GM12878 (cell line): ENCODE results near the gene ROR2. TPM values are rescaled to one million over a fixed set of nuclear protein-coding genes. Genes with fewer than 3 reads are reported as not detected.

ENCODE experiments used
- ATAC-seq: fragments of 200-7000 bp; cut with Tn5 transposase; 3 replicates; pipeline ENCODE4 v1.9.1; 2020; ENCODE audit warnings: mild to moderate bottlenecking, moderate library complexity
- BruUV-seq: library from RNA; stranded (reverse); fragments of 400-500 nt; replicated peaks from 2 replicates; lab custom pipeline; 2021; lab: Mats Ljungman, UMichigan
- CTCF ChIA-PET: fragments of 300-600 bp; sonication (Branson Sonifier 250); formaldehyde crosslinking; extraction: SDS; loops from one replicate; lab custom pipeline; 2021; ENCODE audit warnings: inconsistent platforms; lab: Yijun Ruan, JAX
- POLR2A ChIA-PET: fragments of 350-600 bp; formaldehyde crosslinking; extraction: SDS; loops from one replicate; lab custom pipeline; 2021; ENCODE audit warnings: inconsistent platforms; lab: Charles Lee
- RAD21 ChIA-PET: fragments of 300-600 bp; sonication (Branson Sonifier 250); formaldehyde crosslinking; loops from one replicate; lab custom pipeline; 2023; ENCODE audit warnings: antibody characterized with exemption; ENCODE audit not compliant: unreplicated experiment; lab: Charles Lee
- SMC1A ChIA-PET: fragments of 300-600 bp; sonication (Branson Sonifier 250); formaldehyde crosslinking; loops from one replicate; lab custom pipeline; 2023; ENCODE audit not compliant: unreplicated experiment, uncharacterized antibody; lab: Charles Lee
- DNase-seq: peaks from one replicate; pipeline ENCODE4 v3.0.0-alpha.2; 2011; ENCODE audit warnings: low read depth, low spot score
- FAIRE-seq: peaks from 3 replicates; lab custom pipeline; 2011; peaks lifted over from hg19 to GRCh38; lab: Jason Lieb, UNC
- H2AFZ ChIP-seq: 2 replicates; pipeline ENCODE4 v1.6.0; 2011; ENCODE audit warnings: low read depth, low read length, control low read depth; ENCODE audit not compliant: control insufficient read depth
- H3K27ac ChIP-seq: 2 replicates; pipeline ENCODE4 v1.5.1; 2011; ENCODE audit warnings: control low read depth; ENCODE audit not compliant: control insufficient read depth, insufficient read depth
- H3K27me3 ChIP-seq, 2 experiments: replicated peaks in 1 of 2; 2 replicates each; pipeline versions ENCODE4 v1.6.0 to v1.6.1; 2011; ENCODE audit warnings: low read length in 1 of 2; ENCODE audit not compliant: control insufficient read depth in 2 of 2, insufficient read depth in 2 of 2
- H3K36me3 ChIP-seq, 2 experiments: 2 replicates each; pipeline ENCODE4 v1.5.1; 2011; ENCODE audit warnings: low read length in 1 of 2; ENCODE audit not compliant: control insufficient read depth in 2 of 2, insufficient read depth in 2 of 2
- H3K4me1 ChIP-seq: 2 replicates; pipeline ENCODE4 v1.6.1; 2011; ENCODE audit warnings: mild to moderate bottlenecking, low read length, moderate library complexity, mixed read lengths; ENCODE audit not compliant: control insufficient read depth, insufficient read depth
- H3K4me2 ChIP-seq: 2 replicates; pipeline ENCODE4 v1.6.0; 2011; ENCODE audit warnings: control low read depth; ENCODE audit not compliant: control insufficient read depth, insufficient read depth
- H3K4me3 ChIP-seq: fragments of 200-600 bp; sonication (generic); 2 replicates; pipeline ENCODE4 v1.5.1; 2016
- H3K79me2 ChIP-seq: 2 replicates; pipeline ENCODE4 v1.6.0; 2011; ENCODE audit warnings: low read length; ENCODE audit not compliant: control insufficient read depth, insufficient read depth
- H3K9ac ChIP-seq: 2 replicates; pipeline ENCODE4 v1.8.0; 2011; ENCODE audit warnings: low read length, control low read depth, mixed read lengths; ENCODE audit not compliant: control insufficient read depth, insufficient read depth
- H3K9me3 ChIP-seq: replicated peaks from 3 replicates; pipeline ENCODE4 v1.5.1; 2011; ENCODE audit warnings: mild to moderate bottlenecking, low read length; ENCODE audit not compliant: control insufficient read depth, insufficient read depth
- H4K20me1 ChIP-seq: 2 replicates; pipeline ENCODE4 v1.6.0; 2011; ENCODE audit not compliant: control insufficient read depth, insufficient read depth
- CHD2 ChIP-seq: IDR thresholded peaks from 2 replicates; pipeline ENCODE4 v1.6.1; 2011; ENCODE audit warnings: low read depth, low read length, improper control_type of control experiment, borderline replicate concordance
- CREM ChIP-seq: IDR thresholded peaks from 2 replicates; pipeline ENCODE4 v1.6.1; 2014; ENCODE audit warnings: antibody characterized with exemption, low read depth
- EED ChIP-seq: sonication (generic); IDR thresholded peaks from 2 replicates; pipeline ENCODE4 v1.6.1; 2016; ENCODE audit warnings: antibody characterized with exemption, low read depth
- EP300 ChIP-seq, 2 experiments: fragments of 150-350 bp in 1 of 2; IDR thresholded peaks; 2 replicates each; pipeline ENCODE4 v1.6.1; 2011 to 2012; ENCODE audit warnings: low read depth in 2 of 2, low read length in 2 of 2, borderline replicate concordance in 1 of 2, improper control_type of control experiment in 1 of 2, inconsistent platforms in 1 of 2; ENCODE audit not compliant: control insufficient read depth in 1 of 2
- HCFC1 ChIP-seq: fragments of 150-350 bp; IDR thresholded peaks from 2 replicates; pipeline ENCODE4 v1.6.1; 2014; ENCODE audit warnings: low read length
- HDAC6 ChIP-seq: fragments of 200-600 bp; sonication (generic); IDR thresholded peaks from one replicate; pipeline ENCODE4 v1.8.0; 2017; ENCODE audit warnings: antibody characterized with exemption; ENCODE audit not compliant: unreplicated experiment
- LARP7 ChIP-seq: fragments of 450-650 bp; IDR thresholded peaks from 2 replicates; pipeline ENCODE4 v1.6.1; 2017; ENCODE audit warnings: mild to moderate bottlenecking
- MTA3 ChIP-seq: IDR thresholded peaks from 2 replicates; pipeline ENCODE4 v1.6.1; 2012; ENCODE audit warnings: low read length, inconsistent platforms, borderline replicate concordance
- PAX5 ChIP-seq: IDR thresholded peaks from 2 replicates; pipeline ENCODE4 v1.6.1; 2011; ENCODE audit warnings: low read depth, low read length, borderline replicate concordance
- PAX8 ChIP-seq: fragments of 450-650 bp; IDR thresholded peaks from 2 replicates; pipeline ENCODE4 v1.6.1; 2017; ENCODE audit warnings: mild to moderate bottlenecking, moderate library complexity
- RB1 ChIP-seq: fragments of 450-650 bp; formaldehyde crosslinking; IDR thresholded peaks from 2 replicates; pipeline ENCODE4 v1.6.1; 2017; ENCODE audit warnings: mild to moderate bottlenecking, borderline replicate concordance
- SMAD5 ChIP-seq: IDR thresholded peaks from 2 replicates; pipeline ENCODE4 v1.6.1; 2016; ENCODE audit warnings: antibody characterized with exemption, low read depth
- TBL1XR1 ChIP-seq: IDR thresholded peaks from 2 replicates; pipeline ENCODE4 v1.6.1; 2012; ENCODE audit warnings: low read depth, low read length, improper control_type of control experiment
- ZBTB40 ChIP-seq: fragments of 450-650 bp; IDR thresholded peaks from 2 replicates; pipeline ENCODE4 v1.6.1; 2016; ENCODE audit warnings: mild to moderate bottlenecking, moderate library complexity, borderline replicate concordance
- ZNF24 ChIP-seq: fragments of 450-650 bp; IDR thresholded peaks from 2 replicates; pipeline ENCODE4 v1.6.1; 2017; ENCODE audit warnings: antibody characterized with exemption, mild to moderate bottlenecking
- ZNF384 ChIP-seq: IDR thresholded peaks from 2 replicates; pipeline ENCODE4 v1.6.1; 2012; ENCODE audit warnings: low read depth, mild to moderate bottlenecking, low read length, improper control_type of control experiment, borderline replicate concordance
- WGBS: methylation state at CpG from one replicate; pipeline ENCODE4 v1.1.6; 2016; ENCODE audit warnings: low lambda C conversion rate; ENCODE audit not compliant: insufficient replicate concordance, insufficient coverage; ENCODE audit errors: missing lambda C conversion rate; 5-methylcytosine and 5-hydroxymethylcytosine counted together
- in situ Hi-C: fragments of 300-500 bp; cut with MboI; formaldehyde crosslinking; loops from 9 replicates; pipeline ENCODE4 v1.14.3; 2018; ENCODE audit warnings: mixed read lengths
- intact Hi-C: fragments of 100-400 bp; cut with micrococcal nuclease; formaldehyde crosslinking; loops from one replicate; pipeline ENCODE4 v1.14.2; 2022; ENCODE audit not compliant: unreplicated experiment
- polyA plus RNA-seq, 11 experiments: library from polyadenylated mRNA; depleted of rRNA in 4 of 11; unstranded in 6 of 11; stranded (reverse) in 5 of 11; fragments of >200 nt; fragmentation: Nextera tagmentation in 4 of 11; fragmentation: Illumina TruSeq in 1 of 11; extraction: Ambion mirVana in 4 of 11; extraction: Trizol in 1 of 11; gene quantifications; 1 replicate in 1 of 11; 2 replicates in 10 of 11; pipeline versions ENCODE4 v1.2.1 to v1.2.3, GENCODE V29; 2011 to 2016; ENCODE audit warnings: inconsistent platforms in 2 of 11, missing spikeins in 2 of 11, low read depth in 1 of 11
- total RNA-seq, 4 experiments: library from RNA; depleted of rRNA in 3 of 4; stranded (reverse); fragments of >200 nt in 3 of 4; fragmentation: Illumina TruSeq in 1 of 4; extraction: Trizol in 1 of 4; gene quantifications; 2 replicates each; pipeline versions ENCODE4 v1.2.1 to v1.2.3, GENCODE V29; 2013 to 2021

ROR2 gene
- total and polyA plus RNA-seq, 10 of the 15 experiments (the other 5 are each of a cell fraction or from before 2014, with no cell fraction given): 0.03 to 0.05 TPM; not detected in 8

GRCh38 chr9:91813176-91813795 is 136.7 kb downstream of the ROR2 start:
- 63% methylated on average over 11 of the region's 11 CpGs for WGBS
- DNase-seq: no peak
- intact Hi-C loops: no loop called here
- ChIA-PET POLR2A (no interaction called here), RAD21 (no interaction called here), SMC1A (interaction anchor here (1.2 kb wide), 1 partner anchor 52 kb away, joined by 4 read pairs; no protein-coding TSS in a partner anchor), CTCF (no interaction called here)
- no peak for ATAC-seq
- Histone ChIP-seq H4K20me1 (no peaks in the 10 kb centered on the region), H3K4me2 (no peak overlapping the region), H3K9me3 (no peaks in the 10 kb centered on the region), H3K36me3 (no peaks in the 10 kb centered on the region), H2AFZ (no peak overlapping the region), H3K9ac (no peak overlapping the region), H3K27ac (no peak overlapping the region), H3K4me1 (no peaks in the 10 kb centered on the region), H3K79me2 (no peaks in the 10 kb centered on the region), H3K4me3 (no peak overlapping the region), H3K27me3 (no peaks in the 10 kb centered on the region; a peak in 1 of 4 replicates)
- BruUV-seq: no TSS peak
- TF ChIP-seq EP300 (IDR thresholded peaks at IDR 0.05; ENCODE audit: borderline replicate concordance in 1 of 2, control insufficient read depth in 1 of 2, low read depth in 2 of 2, low read length in 2 of 2) (no peak), ZNF384 (no peak), RB1 (no peak), HDAC6 (no peak), PAX5 (no peak), HCFC1 (no peak)
- in situ Hi-C loops: no loop called here
- FAIRE-seq: no peak

GRCh38 chr9:91812191-91812590 is 137.8 kb downstream of the ROR2 start:
- intact Hi-C loops: no loop called here
- in situ Hi-C loops: no loop called here
- Histone ChIP-seq H3K9me3 (no peaks in the 10 kb centered on the region), H3K4me1 (no peaks in the 10 kb centered on the region), H3K27me3 (no peaks in the 10 kb centered on the region; a peak in 1 of 4 replicates), H3K4me2 (no peak overlapping the region), H4K20me1 (no peaks in the 10 kb centered on the region), H3K27ac (no peak overlapping the region), H3K9ac (no peak overlapping the region), H2AFZ (no peak overlapping the region), H3K79me2 (no peaks in the 10 kb centered on the region), H3K4me3 (no peak overlapping the region), H3K36me3 (no peaks in the 10 kb centered on the region)
- DNase-seq (no peak), ATAC-seq (no peak), FAIRE-seq (no peak)
- ChIA-PET SMC1A (interaction anchor here (0.7 to 1.2 kb wide), 2 partner anchors 51 to 1267 kb away, joined by 3 to 4 read pairs; no protein-coding TSS in a partner anchor), POLR2A (no interaction called here), RAD21 (no interaction called here), CTCF (no interaction called here)
- 39% methylated on average over 14 of the region's 14 CpGs for WGBS
- no TSS peak for BruUV-seq
- no peak for TF ChIP-seq ZBTB40
- no peak for TF ChIP-seq LARP7
- TF ChIP-seq ZNF384: no peak
- TF ChIP-seq ZNF24: no peak
- TF ChIP-seq SMAD5: no peak
- TF ChIP-seq EED: no peak
- no peak for TF ChIP-seq CREM
- TF ChIP-seq MTA3: no peak
- TF ChIP-seq TBL1XR1: no peak
- TF ChIP-seq PAX8: no peak
- no peak for TF ChIP-seq CHD2
